ENCODE results near the gene MYO15B. TPM values are rescaled to one million over a fixed set of nuclear protein-coding genes. Genes with fewer than 3 reads are reported as not detected.

MYO15B gene
- total and polyA plus RNA-seq, 2 donors (not counting 1 experiment from before 2014, with no cell fraction given) = 0.49 to 14.4 TPM

DNA sequence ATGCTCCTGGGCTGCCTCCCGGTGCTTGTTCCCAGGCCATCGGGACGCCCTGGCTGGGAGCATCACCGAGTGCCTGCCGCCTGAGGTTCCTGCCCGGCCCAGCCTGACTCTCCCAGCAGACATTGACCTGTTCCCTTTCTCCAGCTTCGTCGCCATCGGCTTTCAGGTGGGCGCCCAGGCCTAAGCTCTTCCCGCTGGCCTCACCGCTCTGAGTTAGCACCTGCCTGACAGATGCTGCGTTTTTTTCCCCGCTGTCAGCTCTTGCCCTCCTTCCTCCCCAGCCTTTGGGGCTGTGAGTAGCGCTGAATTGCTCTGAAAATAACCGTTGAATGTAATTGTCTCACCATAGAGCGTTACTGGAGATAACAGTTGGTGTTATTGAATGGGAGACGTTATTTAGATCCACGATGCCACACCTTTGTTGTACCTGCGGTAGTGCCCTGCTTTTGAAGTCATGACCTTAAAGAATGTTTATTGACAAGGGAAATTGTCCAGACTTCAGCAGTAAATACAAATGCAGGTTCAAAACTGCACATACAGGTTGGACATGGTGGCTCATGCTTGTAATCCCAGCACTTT is 24.3 kb downstream of the MYO15B start:
- no peaks in the 10 kb centered on the region for H3K27me3 ChIP-seq (ENCODE audit: control insufficient read depth, insufficient read depth, low read length)
- no peaks in the 10 kb centered on the region for H3K79me2 ChIP-seq (ENCODE audit: control insufficient read depth, insufficient read depth, low read length)
- DNase-seq (ENCODE audit: low read depth in 2 of 2) = no peak

DNA sequence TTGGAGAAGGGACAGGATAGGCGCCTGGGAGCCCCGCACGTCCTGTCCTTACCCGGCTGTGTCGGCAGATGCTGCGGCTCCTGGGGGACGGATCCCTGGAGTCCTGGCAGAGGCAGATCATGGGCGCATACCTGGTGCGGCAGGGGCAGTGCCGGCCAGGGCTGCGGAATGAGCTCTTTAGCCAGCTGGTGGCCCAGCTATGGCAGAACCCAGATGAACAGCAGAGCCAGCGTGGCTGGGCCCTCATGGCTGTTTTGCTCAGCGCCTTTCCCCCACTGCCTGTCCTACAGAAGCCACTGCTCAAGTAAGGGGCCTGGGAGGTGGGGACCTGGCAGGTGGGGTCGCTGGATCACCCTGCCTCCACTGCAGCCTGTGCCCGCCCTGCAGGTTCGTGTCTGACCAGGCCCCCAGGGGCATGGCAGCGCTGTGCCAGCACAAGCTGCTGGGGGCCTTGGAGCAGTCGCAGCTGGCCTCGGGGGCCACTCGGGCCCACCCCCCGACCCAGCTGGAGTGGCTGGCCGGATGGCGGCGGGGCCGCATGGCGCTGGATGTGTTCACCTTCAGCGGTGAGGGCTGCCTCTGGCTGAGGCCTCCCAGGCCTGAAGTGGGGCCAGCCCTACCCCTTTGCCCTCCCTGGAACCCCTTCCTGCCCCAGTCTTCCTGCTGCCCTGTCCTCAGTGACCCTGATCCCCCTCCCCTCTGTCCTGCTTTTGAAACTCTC is 25.5 kb downstream of the MYO15B start:
- Histone ChIP-seq H3K4me3 (replicated peaks in 1 of 4; ENCODE audit: control extremely low read depth in 1 of 4, insufficient read depth in 1 of 4, low read depth in 3 of 4, low read length in 4 of 4) (no peak overlapping the region), H3K9ac (ENCODE audit: insufficient read depth, low read length) (no peak overlapping the region), H3K27me3 (ENCODE audit: control insufficient read depth, insufficient read depth, low read length) (no peaks in the 10 kb centered on the region), H4K20me1 (ENCODE audit: control insufficient read depth, extremely low read depth, insufficient read depth, low read length) (no peaks in the 10 kb centered on the region), H3K36me3 (ENCODE audit: control insufficient read depth, insufficient read depth, low read length) (no peaks in the 10 kb centered on the region), H3K4me2 (ENCODE audit: extremely low read depth, insufficient read depth, low read length) (no peak overlapping the region), H2AFZ (ENCODE audit: low read length) (no peak overlapping the region), H3K27ac (ENCODE audit: insufficient read depth, low read length) (no peak overlapping the region), H3K79me2 (ENCODE audit: control insufficient read depth, insufficient read depth, low read length) (no peaks in the 10 kb centered on the region), H3K4me1 (ENCODE audit: control insufficient read depth, extremely low read depth, insufficient read depth, low read length) (no peaks in the 10 kb centered on the region), H3K9me3 (ENCODE audit: control insufficient read depth, insufficient read depth, low read depth, low read length) (no peaks in the 10 kb centered on the region)
- no peak for DNase-seq (ENCODE audit: low read depth in 2 of 2)
- TF ChIP-seq, protein P1, sequence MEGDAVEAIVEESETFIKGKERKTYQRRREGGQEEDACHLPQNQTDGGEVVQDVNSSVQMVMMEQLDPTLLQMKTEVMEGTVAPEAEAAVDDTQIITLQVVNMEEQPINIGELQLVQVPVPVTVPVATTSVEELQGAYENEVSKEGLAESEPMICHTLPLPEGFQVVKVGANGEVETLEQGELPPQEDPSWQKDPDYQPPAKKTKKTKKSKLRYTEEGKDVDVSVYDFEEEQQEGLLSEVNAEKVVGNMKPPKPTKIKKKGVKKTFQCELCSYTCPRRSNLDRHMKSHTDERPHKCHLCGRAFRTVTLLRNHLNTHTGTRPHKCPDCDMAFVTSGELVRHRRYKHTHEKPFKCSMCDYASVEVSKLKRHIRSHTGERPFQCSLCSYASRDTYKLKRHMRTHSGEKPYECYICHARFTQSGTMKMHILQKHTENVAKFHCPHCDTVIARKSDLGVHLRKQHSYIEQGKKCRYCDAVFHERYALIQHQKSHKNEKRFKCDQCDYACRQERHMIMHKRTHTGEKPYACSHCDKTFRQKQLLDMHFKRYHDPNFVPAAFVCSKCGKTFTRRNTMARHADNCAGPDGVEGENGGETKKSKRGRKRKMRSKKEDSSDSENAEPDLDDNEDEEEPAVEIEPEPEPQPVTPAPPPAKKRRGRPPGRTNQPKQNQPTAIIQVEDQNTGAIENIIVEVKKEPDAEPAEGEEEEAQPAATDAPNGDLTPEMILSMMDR (conservative IDR thresholded peaks at IDR 0.05 in 1 of 2, IDR thresholded peaks at IDR 0.05 in 1 of 2; ENCODE audit: low read depth in 1 of 2, low read length in 2 of 2) = no peak

More for the DNA sequence above, 24.3 kb downstream of the MYO15B start:
- Histone ChIP-seq H3K27ac (ENCODE audit: insufficient read depth, low read length) (no peak overlapping the region), H3K4me3 (replicated peaks in 1 of 4; ENCODE audit: control extremely low read depth in 1 of 4, insufficient read depth in 1 of 4, low read depth in 3 of 4, low read length in 4 of 4) (no peak overlapping the region), H3K36me3 (ENCODE audit: control insufficient read depth, insufficient read depth, low read length) (no peaks in the 10 kb centered on the region), H3K9ac (ENCODE audit: insufficient read depth, low read length) (no peak overlapping the region), H4K20me1 (ENCODE audit: control insufficient read depth, extremely low read depth, insufficient read depth, low read length) (no peaks in the 10 kb centered on the region), H3K9me3 (ENCODE audit: control insufficient read depth, insufficient read depth, low read depth, low read length) (no peaks in the 10 kb centered on the region), H3K4me2 (ENCODE audit: extremely low read depth, insufficient read depth, low read length) (no peak overlapping the region), H3K4me1 (ENCODE audit: control insufficient read depth, extremely low read depth, insufficient read depth, low read length) (no peaks in the 10 kb centered on the region), H2AFZ (ENCODE audit: low read length) (no peak overlapping the region)
- TF ChIP-seq, protein P1 (conservative IDR thresholded peaks at IDR 0.05 in 1 of 2, IDR thresholded peaks at IDR 0.05 in 1 of 2; ENCODE audit: low read depth in 1 of 2, low read length in 2 of 2) = no peak
- TF ChIP-seq EZH2 (IDR thresholded peaks at IDR 0.05; ENCODE audit: low read length, missing control alignments) = no peak

DNA sequence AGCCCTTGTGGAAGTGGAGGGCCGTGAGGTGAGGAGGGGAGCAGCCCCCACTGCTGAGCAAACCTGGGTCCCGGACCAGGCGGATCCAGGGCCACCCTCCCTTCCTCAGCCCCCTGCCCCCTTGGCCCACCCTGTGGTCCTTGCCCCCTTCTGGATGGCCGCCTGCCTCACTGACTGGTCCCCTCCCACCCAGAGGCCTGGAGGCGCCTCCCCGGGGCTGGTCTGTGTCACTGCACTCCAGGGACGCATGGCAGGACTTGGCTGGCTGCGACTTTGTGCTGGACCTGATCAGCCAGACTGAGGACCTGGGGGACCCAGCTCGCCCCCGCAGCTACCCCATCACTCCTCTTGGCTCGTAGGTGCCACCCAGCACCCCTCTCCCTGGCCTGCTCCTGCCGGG is 26.4 kb downstream of the MYO15B start:
- Histone ChIP-seq H2AFZ (ENCODE audit: low read length) (no peak overlapping the region), H3K4me1 (ENCODE audit: control insufficient read depth, extremely low read depth, insufficient read depth, low read length) (no peaks in the 10 kb centered on the region), H3K9ac (ENCODE audit: insufficient read depth, low read length) (no peak overlapping the region), H3K4me3 (replicated peaks in 1 of 4; ENCODE audit: control extremely low read depth in 1 of 4, insufficient read depth in 1 of 4, low read depth in 3 of 4, low read length in 4 of 4) (no peak overlapping the region), H3K79me2 (ENCODE audit: control insufficient read depth, insufficient read depth, low read length) (no peaks in the 10 kb centered on the region), H3K36me3 (ENCODE audit: control insufficient read depth, insufficient read depth, low read length) (no peaks in the 10 kb centered on the region), H3K27me3 (ENCODE audit: control insufficient read depth, insufficient read depth, low read length) (no peaks in the 10 kb centered on the region), H4K20me1 (ENCODE audit: control insufficient read depth, extremely low read depth, insufficient read depth, low read length) (no peaks in the 10 kb centered on the region), H3K4me2 (ENCODE audit: extremely low read depth, insufficient read depth, low read length) (no peak overlapping the region), H3K9me3 (ENCODE audit: control insufficient read depth, insufficient read depth, low read depth, low read length) (no peaks in the 10 kb centered on the region), H3K27ac (ENCODE audit: insufficient read depth, low read length) (no peak overlapping the region)
- TF ChIP-seq, protein P1 (conservative IDR thresholded peaks at IDR 0.05 in 1 of 2, IDR thresholded peaks at IDR 0.05 in 1 of 2; ENCODE audit: low read depth in 1 of 2, low read length in 2 of 2) = no peak
- TF ChIP-seq EZH2 (IDR thresholded peaks at IDR 0.05; ENCODE audit: low read length, missing control alignments) = no peak
- DNase-seq (ENCODE audit: low read depth in 2 of 2) = no peak
